SKM-1 (cell line): ENCODE results near the gene WBP1.
"Not testable (repeated sequence)": the region's sequence is repeated elsewhere in the genome, so short reads cannot be mapped to it uniquely, and the experiment has no call there.

Experiments used
- DNase-seq: peaks from one replicate; lab custom pipeline; 2025; ENCODE audit not compliant: unreplicated experiment; lab: John Stamatoyannopoulos, UW

Gene WBP1

GRCh38 chr2:74427551-74427950, 30.7 kb upstream of the WBP1 start:
- DNase-seq, result no peak

- DNase-seq, result no peak
Measured at GRCh38 chr2:74428675-74429074, 29.6 kb upstream of the WBP1 start.

GRCh38 chr2:74429487-74430451, 28.5 kb upstream of the WBP1 start:
- DNase-seq, result no peak

GRCh38 chr2:74430502-74430901, 27.7 kb upstream of the WBP1 start:
- DNase-seq, result no peak

GRCh38 chr2:74436111-74436805, 22.0 kb upstream of the WBP1 start:
- DNase-seq, result no peak

- DNase-seq, result no peak
Measured at GRCh38 chr2:74436848-74437695, 21.2 kb upstream of the WBP1 start.

- DNase-seq, result no peak
Measured at GRCh38 chr2:74438248-74438647, 20.0 kb upstream of the WBP1 start.

- no peak for DNase-seq
Measured at GRCh38 chr2:74439373-74439772, 18.9 kb upstream of the WBP1 start.

- DNase-seq, result no peak
Measured at GRCh38 chr2:74439803-74440377, 18.3 kb upstream of the WBP1 start.

GRCh38 chr2:74440378-74441169, 17.7 kb upstream of the WBP1 start:
- DNase-seq, result peak; percentile 33

- DNase-seq, result no peak
Measured at GRCh38 chr2:74441170-74441689, 17.0 kb upstream of the WBP1 start.

GRCh38 chr2:74441690-74442482, 16.4 kb upstream of the WBP1 start, which contains the start of gene RTKN:
TSS of gene RTKN (minus strand) at chr2:74441937. CDS start at chr2:74441816, 121 bp downstream.
- no peak for DNase-seq

- not testable (repeated sequence) for DNase-seq
Measured at GRCh38 chr2:74442483-74443297, 15.5 kb upstream of the WBP1 start.

- DNase-seq, result no peak
Measured at GRCh38 chr2:74444498-74445318, 13.5 kb upstream of the WBP1 start.

- no peak for DNase-seq
Measured at GRCh38 chr2:74447230-74447999, 10.8 kb upstream of the WBP1 start.

GRCh38 chr2:74448771-74449170, 9.5 kb upstream of the WBP1 start:
- DNase-seq, result no peak
